GM10847 (cell line): ENCODE data around the gene SIAH1.

ENCODE experiments used
- POLR2A ChIP-seq: IDR thresholded peaks from 2 replicates; pipeline ENCODE4 v1.6.1; 2011; ENCODE audit not compliant: insufficient read length; ENCODE audit errors: extremely low read depth

The SIAH1 gene

DNA sequence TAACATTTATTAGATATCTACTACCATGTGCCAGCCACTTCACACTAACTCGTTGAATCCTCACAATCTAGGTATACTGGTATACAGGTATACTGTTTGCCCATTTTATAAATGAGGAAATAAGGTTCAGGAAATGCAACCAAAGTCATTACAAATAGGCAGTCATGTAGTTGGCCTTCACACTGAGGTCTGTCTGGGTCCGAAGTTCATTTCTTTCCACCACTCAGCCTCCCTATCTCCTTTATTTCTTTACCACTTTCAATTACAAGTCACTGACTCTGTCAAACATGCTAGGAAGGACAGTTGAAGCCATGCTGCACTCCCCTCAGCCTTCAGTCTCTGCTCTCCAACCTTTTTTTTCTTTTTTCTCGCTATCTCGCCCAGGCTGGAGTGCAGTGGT, 20.7 kb upstream of the SIAH1 start:
- no peak for TF ChIP-seq POLR2A

DNA sequence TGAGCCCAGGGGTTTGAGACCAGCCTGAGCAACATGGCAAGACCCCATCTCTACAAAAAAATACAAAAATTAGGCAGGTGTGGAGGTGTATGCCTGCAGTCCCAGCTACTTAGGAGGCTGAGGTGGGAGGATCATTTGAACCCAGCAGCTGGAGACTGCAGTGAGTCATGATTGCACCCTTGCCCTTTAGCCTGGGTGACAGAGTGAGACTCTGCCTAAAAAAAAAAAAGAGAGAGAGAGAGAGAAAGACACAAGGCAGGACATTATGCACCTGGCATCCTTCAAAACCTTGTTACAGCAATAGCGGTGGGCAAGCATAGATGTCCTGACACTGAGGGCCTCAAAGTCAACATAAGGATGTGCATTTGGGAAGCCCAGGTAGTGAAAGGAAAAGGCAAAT, 19.9 kb upstream of the SIAH1 start:
- no peak for TF ChIP-seq POLR2A

GRCh38 chr16:48395375-48395774, 10.2 kb upstream of the SIAH1 start:
- TF ChIP-seq POLR2A, result no peak

DNA sequence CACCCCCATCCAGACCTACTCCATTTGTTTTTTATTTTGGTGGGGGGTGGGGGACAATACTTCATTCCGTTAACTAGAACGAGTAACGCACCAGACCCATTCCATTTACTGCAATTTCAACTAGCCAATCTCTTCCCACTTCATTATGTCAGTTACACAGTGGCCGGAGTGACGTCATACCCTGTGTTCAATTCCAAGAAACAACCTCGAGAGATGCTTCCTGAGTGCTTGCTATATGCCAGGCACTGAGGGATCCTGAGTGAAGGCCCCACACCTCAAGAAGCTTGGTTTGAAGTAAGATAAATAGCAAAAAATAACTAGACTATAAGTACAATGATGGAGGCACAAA, 9.1 kb upstream of the SIAH1 start:
- TF ChIP-seq POLR2A, result no peak

DNA sequence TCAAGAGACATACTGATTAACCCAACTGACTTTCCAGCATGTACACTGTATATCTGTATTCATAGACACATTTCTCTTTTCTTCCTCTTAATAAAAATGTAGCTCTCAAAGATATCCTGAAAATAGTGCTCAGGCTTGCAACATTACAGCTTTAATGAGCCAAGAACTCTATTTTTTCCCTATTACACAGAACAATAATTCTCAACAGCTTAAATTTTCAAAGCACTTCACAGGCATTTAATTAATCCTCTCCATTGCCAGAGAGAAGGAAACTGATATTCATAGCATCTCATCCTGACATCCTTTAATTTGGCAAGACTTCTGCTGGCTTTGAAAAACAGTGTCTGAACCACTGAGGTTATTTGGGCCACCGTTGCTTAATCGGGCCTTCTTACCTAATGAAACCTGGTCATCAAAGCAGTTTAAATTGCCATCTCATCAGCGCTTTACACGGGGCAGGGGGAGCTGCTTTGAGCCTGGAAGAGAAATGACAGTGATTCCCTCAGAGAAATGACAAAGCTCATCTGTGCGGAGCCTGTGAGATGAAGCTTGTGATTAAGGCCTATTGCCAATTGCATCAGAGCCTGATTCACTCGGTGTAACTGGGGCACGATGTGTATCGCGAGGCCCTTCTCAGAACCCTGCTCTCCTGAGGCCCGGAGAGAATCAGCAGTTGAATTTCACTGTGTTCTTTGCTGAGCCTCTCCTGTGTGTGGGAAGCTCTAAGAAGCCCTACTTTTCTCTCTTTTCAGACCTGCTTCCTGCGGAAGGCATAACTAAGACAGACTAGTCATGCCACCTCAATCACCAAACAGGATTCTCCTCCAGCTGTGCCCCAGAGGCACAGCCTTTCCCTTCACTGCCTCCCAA, 8.5 kb upstream of the SIAH1 start:
- TF ChIP-seq POLR2A, result no peak

- no peak for TF ChIP-seq POLR2A
These were observed 7.2 kb upstream of the SIAH1 start for GRCh38 chr16:48392407-48392806.

- no peak for TF ChIP-seq POLR2A
These were observed 1.5 kb upstream of the SIAH1 start for GRCh38 chr16:48386559-48387312.

GRCh38 chr16:48384520-48385252, 527 bp downstream of the SIAH1 start:
- no peak for TF ChIP-seq POLR2A

GRCh38 chr16:48383877-48384519, 1.2 kb downstream of the SIAH1 start:
- TF ChIP-seq POLR2A, result no peak

DNA sequence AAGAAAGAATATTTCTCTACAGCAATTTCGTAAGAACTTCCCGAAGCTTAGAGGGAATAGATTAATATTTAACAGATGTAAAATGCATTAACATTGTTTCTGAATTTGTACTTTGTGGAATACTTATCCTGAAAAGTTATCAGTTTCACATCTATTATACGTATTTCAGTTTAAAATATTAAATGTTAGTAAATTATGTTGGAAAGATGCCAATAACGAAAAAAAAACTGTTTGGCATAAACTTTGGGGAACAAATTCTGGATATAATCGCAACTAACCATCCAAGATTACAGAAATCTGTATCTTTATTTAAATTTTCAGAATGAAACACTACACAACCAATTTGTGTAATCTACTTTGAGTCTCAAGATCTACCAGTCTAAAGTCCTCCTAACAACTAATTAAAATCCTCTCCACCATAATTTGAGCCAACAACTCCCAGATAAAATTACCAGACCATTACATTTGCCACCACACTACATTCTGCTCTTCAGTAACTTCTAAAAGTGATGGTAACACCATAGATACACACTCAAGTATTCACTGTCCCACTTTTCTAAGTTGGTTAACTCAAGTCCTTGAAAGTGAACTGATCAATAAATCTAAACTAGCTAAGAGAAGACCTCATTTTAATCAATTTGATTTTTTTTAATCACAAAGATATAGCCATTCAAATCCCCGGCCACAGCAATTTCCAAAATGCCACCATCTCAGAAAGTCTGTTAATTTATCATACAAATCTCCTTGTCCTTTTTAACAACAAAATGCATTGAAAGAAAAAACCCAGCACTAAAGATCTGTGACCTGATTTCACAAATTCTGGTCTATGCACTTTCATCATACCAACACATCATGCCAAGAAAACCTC, 2.0 kb downstream of the SIAH1 start:
- TF ChIP-seq POLR2A, result no peak

GRCh38 chr16:48382131-48382530, 3.1 kb downstream of the SIAH1 start:
- no peak for TF ChIP-seq POLR2A

GRCh38 chr16:48381201-48381600, 4.0 kb downstream of the SIAH1 start:
- TF ChIP-seq POLR2A, result no peak

- TF ChIP-seq POLR2A, result no peak
These were observed 6.4 kb downstream of the SIAH1 start for GRCh38 chr16:48378836-48379235.

DNA sequence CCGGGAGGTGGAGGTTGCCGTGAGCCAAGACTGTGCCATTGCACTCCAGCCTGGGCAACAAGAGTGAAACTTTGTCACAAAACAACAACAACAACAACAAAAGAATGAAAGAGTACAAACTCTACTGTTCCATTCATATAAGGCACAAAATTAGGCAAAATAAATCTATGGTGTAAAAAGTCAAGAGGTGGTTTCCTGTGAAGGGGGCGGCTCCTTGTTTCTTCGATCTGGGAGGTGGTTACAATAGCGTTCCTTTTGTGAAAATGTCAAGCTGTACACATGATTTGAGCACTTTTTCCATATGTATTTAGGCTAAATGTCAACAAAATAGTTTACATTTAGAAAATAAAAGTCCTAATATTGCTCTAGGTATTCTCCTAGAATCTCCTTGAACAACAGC, 6.9 kb downstream of the SIAH1 start:
- no peak for TF ChIP-seq POLR2A
